Retinal pigment epithelial cell (primary cell): ENCODE data around the gene TLR1.
A peak's percentile ranks its signal among the peaks of the same experiment; 100 is the strongest.
"Not testable (repeated sequence)": the region's sequence is repeated elsewhere in the genome, so short reads cannot be mapped to it uniquely, and the experiment has no call there.

Experiments used
- DNase-seq: peaks from one replicate; pipeline ENCODE4 v3.0.0-alpha.2; 2010; ENCODE audit warnings: low read depth
- H3K4me3 ChIP-seq: 2 replicates; pipeline ENCODE4 v1.5.1; 2011; ENCODE audit warnings: mild to moderate bottlenecking, low read length, control low read depth, moderate library complexity
- CTCF ChIP-seq: conservative IDR thresholded peaks from 2 replicates; pipeline ENCODE4 v1.5.1; 2011; ENCODE audit warnings: low read depth, low read length, control low read depth, inconsistent platforms

Gene TLR1

DNA sequence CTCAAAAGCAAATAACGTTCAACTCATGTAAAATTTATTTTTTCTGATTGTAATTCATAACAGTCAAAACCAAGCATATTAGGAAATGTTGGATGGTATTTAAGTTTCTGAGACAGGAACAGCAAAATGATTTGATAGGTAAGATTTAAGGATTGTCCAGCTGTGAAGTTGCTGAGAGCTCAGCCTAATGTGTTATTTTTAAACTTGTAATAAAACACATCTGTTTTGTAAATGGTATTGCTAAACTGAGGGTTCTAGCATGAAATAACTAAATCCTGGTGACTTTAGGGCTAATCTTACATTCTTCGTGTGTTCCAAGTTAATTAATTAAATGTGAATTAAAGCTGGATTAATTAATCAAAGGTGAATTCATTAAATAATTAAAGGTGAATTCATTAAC lies 35.1 kb downstream of the TLR1 start:
- H3K4me3 ChIP-seq, result no peak overlapping the region
- TF ChIP-seq CTCF, result no peak
- no peak for DNase-seq

DNA sequence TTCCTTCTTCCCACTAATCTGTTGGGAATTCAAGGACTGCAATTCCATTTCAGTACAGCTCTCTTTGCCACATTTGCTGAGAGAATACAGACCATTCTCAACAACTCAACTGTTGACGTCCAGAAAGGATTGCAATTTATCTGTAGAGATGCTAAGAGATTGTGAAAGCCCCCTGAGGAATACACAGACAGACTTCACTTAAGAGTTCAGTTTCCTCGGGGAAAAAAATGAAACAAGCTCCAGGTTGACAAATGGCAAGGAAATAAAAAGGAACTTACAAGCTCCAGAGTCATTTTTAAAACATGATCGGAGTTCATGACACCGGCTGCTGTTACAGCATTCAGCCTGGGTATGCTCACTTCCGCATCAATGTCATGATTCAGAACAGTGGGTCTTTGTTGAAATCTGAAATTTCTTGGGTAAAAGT lies 35.6 kb downstream of the TLR1 start:
- no peak overlapping the region for H3K4me3 ChIP-seq
- no peak for DNase-seq
- no peak for TF ChIP-seq CTCF

DNA sequence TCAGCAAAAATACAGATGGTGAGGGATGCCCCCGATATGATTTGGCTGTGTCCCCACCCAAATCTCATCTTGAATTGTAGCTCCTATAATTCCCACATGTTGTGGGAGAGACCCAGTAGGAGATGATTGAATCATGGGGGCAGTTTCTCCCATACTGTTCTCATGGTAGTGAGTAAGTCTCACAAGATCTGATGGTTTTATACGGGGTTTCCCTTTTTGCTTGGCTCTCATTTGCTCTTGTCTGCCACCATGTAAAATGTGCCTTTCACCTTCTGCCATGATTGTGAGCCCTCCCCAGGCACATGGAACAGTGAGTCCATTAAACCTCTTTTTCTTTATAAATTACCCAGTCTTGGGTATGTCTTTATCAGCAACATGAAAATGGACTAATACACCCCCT lies 37.7 kb downstream of the TLR1 start:
- not testable (repeated sequence) for H3K4me3 ChIP-seq, DNase-seq

DNA sequence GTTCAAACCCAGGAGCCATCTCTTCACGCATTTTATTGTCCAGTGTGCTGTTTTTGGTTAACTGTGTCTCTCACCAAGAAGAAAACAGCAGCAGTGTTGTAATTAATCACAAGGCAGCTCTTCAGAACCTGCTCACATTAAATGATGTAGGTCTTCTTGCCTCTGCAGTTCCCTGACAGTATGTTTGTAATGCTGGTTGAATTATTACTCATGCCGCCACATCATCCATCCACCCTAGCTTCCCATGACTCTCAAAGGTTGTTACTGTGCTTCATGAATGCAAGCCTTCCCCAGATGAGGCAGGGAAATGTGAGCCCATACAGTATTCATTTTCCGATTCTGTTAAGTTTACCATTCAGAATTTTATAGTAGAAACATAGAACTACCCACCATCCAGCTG lies 39.2 kb downstream of the TLR1 start:
- no peak overlapping the region for H3K4me3 ChIP-seq
- DNase-seq, result no peak
- no peak for TF ChIP-seq CTCF

GRCh38 chr4:38764277-38764676 lies 40.3 kb downstream of the TLR1 start:
- H3K4me3 ChIP-seq, result no peak overlapping the region
- no peak for DNase-seq
- TF ChIP-seq CTCF, result no peak

DNA sequence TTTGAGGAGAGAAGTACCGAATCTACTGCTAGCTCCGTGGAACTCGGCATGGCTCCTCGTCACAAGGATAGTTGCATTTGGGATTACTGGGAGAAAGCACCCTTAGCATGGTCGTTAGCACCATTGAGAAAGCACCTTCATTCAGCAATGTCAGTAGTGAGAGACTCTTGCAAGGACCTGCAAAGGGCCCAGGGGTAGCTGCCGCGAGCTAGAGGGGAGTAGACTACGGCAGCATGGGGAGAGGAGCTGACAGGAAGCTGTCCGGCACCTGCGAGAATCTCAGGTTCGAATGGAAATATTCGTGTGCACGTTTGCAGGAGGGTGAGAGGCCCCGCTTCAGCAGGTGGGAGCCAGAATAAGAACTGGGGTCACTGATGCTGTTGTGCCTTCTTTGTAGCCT lies 42.0 kb downstream of the TLR1 start:
- no peak for TF ChIP-seq CTCF
- no peak for DNase-seq
- H3K4me3 ChIP-seq, result no peak overlapping the region

GRCh38 chr4:38759790-38760122 lies 44.8 kb downstream of the TLR1 start:
- TF ChIP-seq CTCF, result no peak
- no peak overlapping the region for H3K4me3 ChIP-seq
- DNase-seq, result no peak

DNA sequence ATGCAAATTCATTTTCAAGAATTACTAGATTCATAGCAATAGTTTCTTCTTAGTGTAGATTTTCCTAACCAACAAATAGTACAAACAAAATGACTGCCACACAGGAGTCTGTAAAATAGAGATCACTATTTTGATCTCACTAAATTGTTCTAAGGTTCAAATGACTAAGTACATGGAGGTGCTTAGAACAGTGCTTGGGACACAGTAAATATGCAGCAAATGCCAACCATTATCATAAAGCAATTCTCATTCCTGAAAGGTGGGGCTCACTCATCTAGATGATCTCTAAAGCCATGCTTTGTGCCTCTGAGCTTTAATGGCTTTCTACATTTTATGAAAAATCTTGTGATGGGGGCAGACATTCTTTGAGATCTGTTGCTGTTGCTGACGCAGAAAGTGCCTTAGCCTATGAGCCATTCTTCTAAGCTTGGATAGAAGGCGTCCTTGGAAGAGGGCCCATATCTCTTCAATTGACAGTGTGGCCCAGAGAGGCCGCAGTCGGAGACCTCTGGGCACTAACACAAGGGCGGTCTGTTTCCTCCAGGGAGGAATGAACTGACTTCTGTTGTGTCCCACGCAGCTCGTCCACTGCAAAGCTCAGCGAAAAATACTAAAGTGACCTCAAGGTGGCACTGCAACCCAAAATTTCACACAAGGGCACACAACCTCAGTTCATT lies 45.3 kb downstream of the TLR1 start:
- DNase-seq, result no peak
- TF ChIP-seq CTCF, result peak; percentile 68
- H3K4me3 ChIP-seq, result no peak overlapping the region
